ENCODE results near the gene AUTS2.

Gene AUTS2

GRCh38 chr7:69657985-69658384 is 59.7 kb downstream of the AUTS2 start:
- no peak overlapping the region for H3K27ac ChIP-seq (replicated peaks)
- no peaks in the 10 kb centered on the region for H3K27me3 ChIP-seq (ENCODE audit: insufficient read depth, poor library complexity, severe bottlenecking)
- DNase-seq (ENCODE audit: low read depth in 1 of 2, low spot score in 1 of 2) = no peak
- TF ChIP-seq REST (IDR thresholded peaks at IDR 0.05; ENCODE audit: insufficient replicate concordance, low read depth) (no peak), POLR2AphosphoS5 (IDR thresholded peaks at IDR 0.05; ENCODE audit: low read depth) (no peak), GABPA (IDR thresholded peaks at IDR 0.05; ENCODE audit: low read depth) (no peak), SPI1 (IDR thresholded peaks at IDR 0.05; ENCODE audit: borderline replicate concordance, low read depth) (no peak)
- TF ChIP-seq, protein P1, sequence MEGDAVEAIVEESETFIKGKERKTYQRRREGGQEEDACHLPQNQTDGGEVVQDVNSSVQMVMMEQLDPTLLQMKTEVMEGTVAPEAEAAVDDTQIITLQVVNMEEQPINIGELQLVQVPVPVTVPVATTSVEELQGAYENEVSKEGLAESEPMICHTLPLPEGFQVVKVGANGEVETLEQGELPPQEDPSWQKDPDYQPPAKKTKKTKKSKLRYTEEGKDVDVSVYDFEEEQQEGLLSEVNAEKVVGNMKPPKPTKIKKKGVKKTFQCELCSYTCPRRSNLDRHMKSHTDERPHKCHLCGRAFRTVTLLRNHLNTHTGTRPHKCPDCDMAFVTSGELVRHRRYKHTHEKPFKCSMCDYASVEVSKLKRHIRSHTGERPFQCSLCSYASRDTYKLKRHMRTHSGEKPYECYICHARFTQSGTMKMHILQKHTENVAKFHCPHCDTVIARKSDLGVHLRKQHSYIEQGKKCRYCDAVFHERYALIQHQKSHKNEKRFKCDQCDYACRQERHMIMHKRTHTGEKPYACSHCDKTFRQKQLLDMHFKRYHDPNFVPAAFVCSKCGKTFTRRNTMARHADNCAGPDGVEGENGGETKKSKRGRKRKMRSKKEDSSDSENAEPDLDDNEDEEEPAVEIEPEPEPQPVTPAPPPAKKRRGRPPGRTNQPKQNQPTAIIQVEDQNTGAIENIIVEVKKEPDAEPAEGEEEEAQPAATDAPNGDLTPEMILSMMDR (IDR thresholded peaks at IDR 0.05; ENCODE audit: insufficient read depth, low read length) = no peak
- no peak overlapping the region for H3K4me3 ChIP-seq (replicated peaks; ENCODE audit: insufficient read depth, low read length)

DNA sequence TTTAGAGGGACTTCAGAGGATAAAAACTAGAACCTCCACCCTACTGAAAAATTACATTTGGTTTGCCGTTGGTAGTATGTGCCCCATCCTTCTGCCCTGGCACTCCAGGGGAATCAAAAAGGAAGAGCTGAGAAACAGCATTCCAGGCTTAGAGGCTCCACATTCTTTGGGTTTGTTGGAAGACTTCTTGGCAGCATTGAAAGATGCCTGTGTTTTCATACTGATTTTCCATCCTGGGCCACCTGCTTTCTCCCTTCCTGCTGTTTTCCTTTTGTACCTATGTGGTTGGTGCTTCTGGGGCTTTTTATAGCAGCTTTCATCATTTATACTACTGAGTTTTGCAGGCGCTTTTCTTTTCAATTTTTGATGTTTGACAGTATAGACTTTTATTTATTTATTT is 61.7 kb downstream of the AUTS2 start:
- no peak for TF ChIP-seq SPI1 (IDR thresholded peaks at IDR 0.05; ENCODE audit: borderline replicate concordance, low read depth)
- TF ChIP-seq REST (IDR thresholded peaks at IDR 0.05; ENCODE audit: insufficient replicate concordance, low read depth) = no peak
- TF ChIP-seq, protein P1 (IDR thresholded peaks at IDR 0.05; ENCODE audit: insufficient read depth, low read length) = no peak
- no peak for TF ChIP-seq GABPA (IDR thresholded peaks at IDR 0.05; ENCODE audit: low read depth)
- no peak for TF ChIP-seq POLR2AphosphoS5 (IDR thresholded peaks at IDR 0.05; ENCODE audit: low read depth)
- no peak overlapping the region for H3K27ac ChIP-seq (replicated peaks)
- H3K27me3 ChIP-seq (ENCODE audit: insufficient read depth, poor library complexity, severe bottlenecking) = no peaks in the 10 kb centered on the region
- H3K4me3 ChIP-seq (replicated peaks; ENCODE audit: insufficient read depth, low read length) = no peak overlapping the region
- no peak for DNase-seq (ENCODE audit: low read depth in 1 of 2, low spot score in 1 of 2)

- TF ChIP-seq SPI1 (IDR thresholded peaks at IDR 0.05; ENCODE audit: borderline replicate concordance, low read depth) (no peak), POLR2AphosphoS5 (IDR thresholded peaks at IDR 0.05; ENCODE audit: low read depth) (no peak), GABPA (IDR thresholded peaks at IDR 0.05; ENCODE audit: low read depth) (no peak), REST (IDR thresholded peaks at IDR 0.05; ENCODE audit: insufficient replicate concordance, low read depth) (no peak)
- TF ChIP-seq, protein P1 (IDR thresholded peaks at IDR 0.05; ENCODE audit: insufficient read depth, low read length) = no peak
- DNase-seq (ENCODE audit: low read depth in 1 of 2, low spot score in 1 of 2) = no peak
- H3K27ac ChIP-seq (replicated peaks) = no peak overlapping the region
- no peaks in the 10 kb centered on the region for H3K27me3 ChIP-seq (ENCODE audit: insufficient read depth, poor library complexity, severe bottlenecking)
- no peak overlapping the region for H3K4me3 ChIP-seq (replicated peaks; ENCODE audit: insufficient read depth, low read length)
Measured at GRCh38 chr7:69661342-69661741, 63.1 kb downstream of the AUTS2 start.

All from HL-60 (cell line).